CD8-positive, alpha-beta memory T cell (primary cell): ENCODE results near the gene KRT8. TPM values are rescaled to one million over a fixed set of nuclear protein-coding genes. Genes with fewer than 3 reads are reported as not detected.

ENCODE experiments used
- CTCF ChIA-PET: fragments of 350-600 bp; sonication (Branson Sonifier 250); formaldehyde crosslinking; loops from one replicate; lab custom pipeline; 2021; ENCODE audit warnings: antibody characterized with exemption; lab: Charles Lee
- POLR2A ChIA-PET: fragments of 350-600 bp; sonication (Branson Sonifier 250); formaldehyde crosslinking; loops from one replicate; lab custom pipeline; 2021; ENCODE audit warnings: antibody characterized with exemption; lab: Charles Lee
- DNase-seq, 5 donors: peaks; one replicate each; pipeline versions ENCODE4 v3.0.0 to v3.0.0-alpha.2; 2020 to 2022; ENCODE audit warnings: mixed read lengths in 1 of 5
- H3K27ac ChIP-seq: one replicate; pipeline ENCODE4 v1.7.0; 2013; ENCODE audit warnings: low read depth, mild to moderate bottlenecking, low read length, moderate library complexity
- H3K27me3 ChIP-seq: 2 replicates; pipeline ENCODE4 v1.7.0; 2013; ENCODE audit warnings: low read length, mild to moderate bottlenecking; ENCODE audit not compliant: insufficient read depth, poor library complexity, severe bottlenecking
- H3K36me3 ChIP-seq: 2 replicates; pipeline ENCODE4 v1.7.0; 2013; ENCODE audit warnings: mild to moderate bottlenecking, low read length, moderate library complexity; ENCODE audit not compliant: insufficient read depth
- H3K4me1 ChIP-seq: 2 replicates; pipeline ENCODE4 v1.7.0; 2013; ENCODE audit warnings: mild to moderate bottlenecking, low read length, moderate library complexity; ENCODE audit not compliant: insufficient read depth
- H3K4me3 ChIP-seq: 2 replicates; pipeline ENCODE4 v1.7.0; 2013; ENCODE audit warnings: mild to moderate bottlenecking, low read length
- H3K9me3 ChIP-seq: 2 replicates; pipeline ENCODE4 v1.7.0; 2013; ENCODE audit warnings: mild to moderate bottlenecking, low read length
- H3K27ac Mint-ChIP-seq, 8 donors: one replicate each; pipeline ENCODE4 v1.8.0; 2020 to 2021; ENCODE audit warnings: mixed read lengths in 8 of 8, mild to moderate bottlenecking in 6 of 8, inconsistent platforms in 3 of 8, moderate library complexity in 3 of 8
- H3K27me3 Mint-ChIP-seq, 2 donors: one replicate each; pipeline ENCODE4 v1.8.0; 2020 to 2021; ENCODE audit warnings: mixed read lengths in 2 of 2, mild to moderate bottlenecking in 1 of 2, moderate library complexity in 1 of 2
- H3K36me3 Mint-ChIP-seq, 3 donors: one replicate each; pipeline ENCODE4 v1.8.0; 2020 to 2021; ENCODE audit warnings: mixed read lengths in 3 of 3, inconsistent platforms in 1 of 3, mild to moderate bottlenecking in 1 of 3
- H3K4me1 Mint-ChIP-seq, 3 donors: one replicate each; pipeline ENCODE4 v1.8.0; 2020 to 2021; ENCODE audit warnings: mixed read lengths in 3 of 3, inconsistent platforms in 1 of 3, mild to moderate bottlenecking in 1 of 3
- H3K4me3 Mint-ChIP-seq, 7 donors: one replicate each; pipeline ENCODE4 v1.8.0; 2020 to 2021; ENCODE audit warnings: mixed read lengths in 7 of 7, mild to moderate bottlenecking in 6 of 7, moderate library complexity in 4 of 7, inconsistent platforms in 2 of 7
- H3K9me3 Mint-ChIP-seq, 5 donors: one replicate each; pipeline ENCODE4 v1.8.0; 2020 to 2022; ENCODE audit warnings: mixed read lengths in 5 of 5, mild to moderate bottlenecking in 3 of 5, moderate library complexity in 2 of 5, inconsistent platforms in 1 of 5
- polyA plus RNA-seq: library from polyadenylated mRNA; unstranded; fragments of 300-500 nt; fragmentation: Illumina TruSeq; gene quantifications from one replicate; pipeline ENCODE4 v1.2.3, GENCODE V29; 2021
- total RNA-seq, 2 experiments: library from RNA; stranded (reverse); gene quantifications; one replicate each; pipeline ENCODE4 v1.2.3, GENCODE V29; 2021

The KRT8 gene
- total and polyA plus RNA-seq, 3 experiments from 2014 or later, result 0.46 to 1.0 TPM; not detected in 1

GRCh38 chr12:52903855-52904508 lies 894 bp downstream of the KRT8 start:
- Mint-ChIP-seq H3K4me1 (peaks cover 5 to 10% (median 9%) of the 10 kb centered on the region in 3 donors), H3K27ac (peak overlapping the region; percentile 38 to 76 (median 61)), H3K27me3 (peaks cover 0 to 12% of the 10 kb centered on the region in 2 donors), H3K9me3 (no peaks in the 10 kb centered on the region), H3K4me3 (peak overlapping the region; percentile 38 to 89 (median 71)), H3K36me3 (no peaks in the 10 kb centered on the region)
- CTCF ChIA-PET, result no interaction called here
- no peaks in the 10 kb centered on the region for H3K36me3 ChIP-seq
- peak overlapping the region; percentile 81 for H3K27ac ChIP-seq
- peak in 3 of 5 donors; percentile 12 to 55 (median 13) for DNase-seq
- no peaks in the 10 kb centered on the region for H3K9me3 ChIP-seq
- peaks cover 7% of the 10 kb centered on the region for H3K4me1 ChIP-seq
- H3K27me3 ChIP-seq, result no peaks in the 10 kb centered on the region
- no peak overlapping the region for H3K4me3 ChIP-seq
- POLR2A ChIA-PET, result no interaction called here

DNA sequence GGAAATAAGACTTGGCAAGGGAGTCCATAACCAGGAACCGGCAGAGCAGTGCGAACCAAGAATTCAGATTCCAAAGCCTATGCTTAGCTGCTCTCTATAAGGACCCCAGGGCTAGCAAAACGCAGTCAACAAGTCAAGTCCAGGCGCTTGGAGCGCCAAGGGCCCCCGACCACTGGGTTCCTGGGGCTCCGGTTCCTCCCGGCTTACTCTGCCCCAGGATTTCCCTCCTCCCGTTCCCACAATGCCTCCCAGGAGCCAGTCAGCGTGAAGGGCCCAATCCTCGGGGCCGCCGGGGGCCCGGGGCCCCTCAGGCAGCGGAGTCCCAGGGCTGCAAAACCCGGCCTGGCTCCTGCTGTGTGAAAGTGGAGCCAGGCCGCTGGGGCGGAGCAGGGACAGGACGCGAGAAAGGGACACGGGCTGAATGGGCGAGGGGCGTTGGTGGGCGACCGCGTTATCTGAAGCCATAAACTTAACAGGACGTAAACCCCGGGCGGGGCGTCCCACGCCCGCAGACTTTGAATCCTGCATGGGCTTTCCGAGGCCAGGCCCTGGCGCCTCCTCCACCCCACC lies 1.5 kb downstream of the KRT8 start:
- peaks cover 0 to 12% of the 10 kb centered on the region in 2 donors for H3K27me3 Mint-ChIP-seq
- peak; percentile 31 to 69 (median 48) for DNase-seq

GRCh38 chr12:52901715-52902541 lies 2.9 kb downstream of the KRT8 start:
- POLR2A ChIA-PET, result no interaction called here

More for the DNA sequence above, 1.5 kb downstream of the KRT8 start:
- peak overlapping the region in 1 of 8 donors; percentile 54 for H3K27ac Mint-ChIP-seq
- no peaks in the 10 kb centered on the region for H3K9me3 ChIP-seq
- no peaks in the 10 kb centered on the region for H3K36me3 ChIP-seq
- POLR2A ChIA-PET, result no interaction called here
- no peaks in the 10 kb centered on the region for H3K27me3 ChIP-seq
- peaks cover 5 to 10% (median 9%) of the 10 kb centered on the region in 3 donors for H3K4me1 Mint-ChIP-seq
- H3K4me3 Mint-ChIP-seq, result peak overlapping the region in 6 of 7 donors; percentile 8 to 69 (median 47)
- H3K36me3 Mint-ChIP-seq, result no peaks in the 10 kb centered on the region
- H3K9me3 Mint-ChIP-seq, result no peaks in the 10 kb centered on the region
- H3K27ac ChIP-seq, result peak overlapping the region; percentile 59
- H3K4me1 ChIP-seq, result peaks cover 7% of the 10 kb centered on the region
- CTCF ChIA-PET, result no interaction called here
- peak overlapping the region; percentile 39 for H3K4me3 ChIP-seq

DNA sequence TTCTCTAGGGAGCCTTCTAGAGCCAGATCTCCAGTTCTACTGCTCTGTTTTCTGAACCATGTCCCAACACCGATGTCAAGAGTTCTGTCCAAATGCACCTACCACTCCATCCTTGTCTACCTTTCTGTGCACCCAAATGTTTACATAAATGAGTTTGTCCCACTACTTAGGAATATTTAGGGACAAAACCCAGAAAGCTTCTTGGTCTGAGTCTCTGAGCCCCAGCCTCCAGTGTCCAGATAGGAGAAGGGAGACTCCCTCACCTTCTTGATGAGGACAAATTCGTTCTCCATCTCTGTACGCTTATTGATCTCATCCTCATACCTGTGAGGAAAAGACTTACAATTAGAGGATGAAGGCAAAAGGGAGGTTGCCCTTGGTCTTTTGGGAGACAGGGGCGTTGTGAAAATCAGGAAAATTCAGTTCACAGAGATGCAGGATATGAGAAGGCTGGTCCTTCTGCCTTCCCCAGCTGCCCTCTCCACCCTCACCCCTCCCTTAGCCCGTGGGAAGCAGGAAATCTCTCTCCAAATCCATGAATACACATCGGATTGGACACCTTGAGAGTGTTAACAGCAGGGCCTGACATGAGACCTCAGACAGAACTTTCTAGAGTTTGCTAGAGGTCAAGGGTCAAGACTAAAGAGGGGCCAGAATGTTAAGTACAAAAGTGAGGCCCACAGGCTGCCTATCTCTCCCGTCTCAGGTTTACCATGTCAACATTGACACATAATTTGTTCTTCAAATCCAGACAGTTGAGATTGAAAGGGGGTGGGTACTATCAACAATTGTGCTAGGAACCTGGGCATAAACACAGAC lies 3.8 kb downstream of the KRT8 start:
- Histone ChIP-seq H3K9me3 (no peaks in the 10 kb centered on the region), H3K36me3 (no peaks in the 10 kb centered on the region), H3K27me3 (no peaks in the 10 kb centered on the region), H3K4me1 (peaks cover 7% of the 10 kb centered on the region), H3K4me3 (no peak overlapping the region), H3K27ac (no peak overlapping the region)
- Mint-ChIP-seq H3K27ac (peak overlapping the region in 1 of 8 donors; percentile 18), H3K9me3 (no peaks in the 10 kb centered on the region), H3K27me3 (peaks cover 0 to 9% of the 10 kb centered on the region in 2 donors), H3K36me3 (no peaks in the 10 kb centered on the region), H3K4me1 (peaks cover 5 to 10% (median 9%) of the 10 kb centered on the region in 3 donors), H3K4me3 (no peak overlapping the region)
- DNase-seq, result no peak
- CTCF ChIA-PET, result no interaction called here
- POLR2A ChIA-PET, result no interaction called here

More at GRCh38 chr12:52901715-52902541, 2.9 kb downstream of the KRT8 start:
- peak overlapping the region in 2 of 7 donors; percentile 14 to 24 for H3K4me3 Mint-ChIP-seq
- no peaks in the 10 kb centered on the region for H3K9me3 ChIP-seq
- no peak overlapping the region for H3K27ac ChIP-seq
- H3K27ac Mint-ChIP-seq, result peak overlapping the region in 1 of 8 donors; percentile 36
- H3K36me3 Mint-ChIP-seq, result no peaks in the 10 kb centered on the region
- peaks cover 0 to 11% of the 10 kb centered on the region in 2 donors for H3K27me3 Mint-ChIP-seq
- no peaks in the 10 kb centered on the region for H3K27me3 ChIP-seq
- H3K36me3 ChIP-seq, result no peaks in the 10 kb centered on the region
- DNase-seq, result no peak
- H3K4me1 ChIP-seq, result peaks cover 7% of the 10 kb centered on the region
- CTCF ChIA-PET, result interaction anchor here (1.0 to 1.5 kb wide), 3 partner anchors 20 to 79 kb away, joined by 3 to 4 read pairs (median 3); no protein-coding TSS in a partner anchor
- H3K9me3 Mint-ChIP-seq, result no peaks in the 10 kb centered on the region
- H3K4me1 Mint-ChIP-seq, result peaks cover 5 to 10% (median 9%) of the 10 kb centered on the region in 3 donors
- no peak overlapping the region for H3K4me3 ChIP-seq

DNA sequence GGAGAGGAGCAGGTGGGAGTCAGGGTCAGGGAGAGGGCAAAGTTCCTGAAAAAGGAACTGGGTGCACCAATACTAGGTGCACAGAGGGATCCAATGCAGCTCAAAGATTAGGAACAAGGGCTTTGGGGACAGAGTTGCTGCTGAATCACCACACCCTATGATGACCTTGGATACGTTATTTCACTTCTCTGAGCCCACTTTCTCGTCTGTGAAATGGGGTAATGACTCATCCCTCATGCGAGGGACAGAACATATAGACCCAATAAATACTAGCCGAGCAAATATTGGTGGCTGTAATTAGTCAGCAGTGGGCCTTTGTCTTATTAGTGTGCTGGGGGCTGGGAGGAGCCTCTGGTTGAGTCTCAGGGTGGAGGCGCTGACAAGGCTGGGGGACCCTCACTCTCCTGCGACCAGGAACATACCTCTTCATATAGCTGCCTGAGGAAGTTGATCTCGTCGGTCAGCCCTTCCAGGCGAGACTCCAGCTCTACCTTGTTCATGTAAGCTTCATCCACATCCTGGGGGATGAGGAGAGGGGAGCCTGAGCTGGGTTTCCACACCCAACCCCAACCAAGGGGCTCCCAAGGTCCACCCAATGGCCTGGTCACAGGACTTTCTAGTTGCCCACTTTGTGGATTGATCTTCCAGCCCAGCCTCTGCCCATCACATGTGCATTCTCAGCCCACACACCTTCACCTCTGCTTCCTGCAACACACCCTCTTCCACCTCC lies 4.5 kb downstream of the KRT8 start:
- Mint-ChIP-seq H3K27ac (peak overlapping the region in 1 of 8 donors; percentile 18), H3K9me3 (no peaks in the 10 kb centered on the region), H3K4me3 (no peak overlapping the region), H3K4me1 (peaks cover 5 to 10% (median 5%) of the 10 kb centered on the region in 3 donors), H3K27me3 (peaks cover 0 to 9% of the 10 kb centered on the region in 2 donors), H3K36me3 (no peaks in the 10 kb centered on the region)
- Histone ChIP-seq H3K4me1 (peaks cover 7% of the 10 kb centered on the region), H3K36me3 (no peaks in the 10 kb centered on the region), H3K27me3 (no peaks in the 10 kb centered on the region), H3K27ac (no peak overlapping the region), H3K9me3 (no peaks in the 10 kb centered on the region), H3K4me3 (no peak overlapping the region)
- POLR2A ChIA-PET, result no interaction called here
- CTCF ChIA-PET, result interaction anchor here (1.4 kb wide), 1 partner anchor 81 kb away, joined by 5 read pairs; no protein-coding TSS in a partner anchor
- DNase-seq, result no peak

DNA sequence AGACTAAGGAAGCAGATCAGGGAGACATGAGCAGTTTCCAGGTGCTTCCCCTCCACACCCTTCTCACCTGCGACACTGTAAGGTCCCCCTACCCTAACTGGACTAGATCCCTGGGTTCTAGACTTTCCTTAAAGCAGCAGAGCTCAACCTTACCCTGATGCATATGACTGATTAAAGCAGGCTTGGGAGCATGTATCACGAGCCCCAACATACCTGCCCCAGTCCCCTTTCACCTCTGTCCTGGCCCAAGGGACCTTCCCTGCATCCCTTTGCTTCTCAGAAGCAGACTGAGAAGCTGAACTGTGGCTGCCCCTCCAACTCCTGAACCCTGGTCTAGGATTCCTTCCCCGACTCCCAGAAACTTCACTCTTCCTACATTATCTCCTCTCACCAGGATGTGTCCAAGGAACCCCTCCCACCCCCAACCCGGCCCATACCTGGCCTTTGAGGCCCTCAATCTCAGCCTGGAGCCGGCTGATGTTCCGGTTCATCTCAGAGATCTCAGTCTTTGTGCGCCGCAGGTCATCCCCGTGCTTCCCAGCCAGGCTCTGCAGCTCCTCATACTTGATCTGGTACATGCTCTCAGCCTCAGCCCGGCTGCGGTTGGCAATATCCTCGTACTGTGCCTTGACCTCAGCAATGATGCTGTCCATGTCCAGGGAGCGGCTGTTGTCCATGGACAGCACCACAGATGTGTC lies 5.4 kb downstream of the KRT8 start:
- Mint-ChIP-seq H3K27me3 (peaks cover 0 to 9% of the 10 kb centered on the region in 2 donors), H3K9me3 (no peaks in the 10 kb centered on the region), H3K27ac (no peak overlapping the region), H3K4me3 (no peak overlapping the region), H3K36me3 (no peaks in the 10 kb centered on the region), H3K4me1 (peaks cover 5 to 10% (median 5%) of the 10 kb centered on the region in 3 donors)
- H3K9me3 ChIP-seq, result no peaks in the 10 kb centered on the region
- peaks cover 7% of the 10 kb centered on the region for H3K4me1 ChIP-seq
- no peak overlapping the region for H3K4me3 ChIP-seq
- no peak for DNase-seq
- H3K27ac ChIP-seq, result no peak overlapping the region
- H3K36me3 ChIP-seq, result no peaks in the 10 kb centered on the region
- CTCF ChIA-PET, result interaction anchor here (1.4 to 6.1 kb wide), 2 partner anchors 14 to 82 kb away, joined by 5 to 38 read pairs; no protein-coding TSS in a partner anchor
- no peaks in the 10 kb centered on the region for H3K27me3 ChIP-seq
- POLR2A ChIA-PET, result no interaction called here
